ENCODE results near the gene SPDEF. TPM values are rescaled to one million over a fixed set of nuclear protein-coding genes. Genes with fewer than 3 reads are reported as not detected.

SPDEF gene
- total RNA-seq, 2 experiments from 2014 or later, result 0.34 to 0.54 TPM

DNA sequence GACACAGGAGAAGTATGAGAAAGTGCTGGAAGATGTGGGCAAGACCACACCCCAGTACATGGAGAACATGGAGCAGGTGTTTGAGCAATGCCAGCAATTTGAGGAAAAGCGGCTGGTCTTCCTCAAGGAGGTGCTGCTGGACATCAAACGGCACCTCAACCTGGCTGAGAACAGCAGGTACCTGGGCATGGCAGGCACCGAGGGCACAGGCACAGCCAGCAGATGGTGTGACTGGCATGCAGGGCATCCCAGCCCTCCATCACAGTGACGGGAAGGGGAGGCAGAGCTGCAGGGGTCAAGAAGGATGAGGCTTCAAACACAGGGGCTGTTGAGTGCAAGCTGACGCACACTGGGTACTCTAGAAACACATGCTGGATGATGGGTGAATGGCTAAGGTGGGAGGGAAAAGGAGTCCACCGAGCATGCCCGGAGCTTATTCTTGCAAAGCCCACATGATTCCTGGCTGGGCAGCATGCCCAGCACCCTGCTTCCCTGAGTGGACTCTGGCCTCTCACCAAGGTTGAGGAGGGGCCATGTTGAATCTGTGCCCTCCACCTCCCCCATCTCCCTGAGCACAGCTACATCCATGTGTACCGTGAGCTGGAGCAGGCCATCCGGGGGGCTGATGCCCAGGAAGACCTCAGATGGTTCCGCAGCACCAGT lies 26.3 kb downstream of the SPDEF start:
- intact Hi-C loops (cut with micrococcal nuclease; ENCODE audit: unreplicated experiment), result no loop called here
- Histone ChIP-seq H3K4me3 (ENCODE audit: low read depth, low read length, poor library complexity, severe bottlenecking) (no peak overlapping the region), H3K27ac (ENCODE audit: low read depth, low read length, poor library complexity, severe bottlenecking) (no peak overlapping the region), H3K79me2 (ENCODE audit: insufficient read depth, low read depth, low read length) (no peaks in the 10 kb centered on the region), H4K20me1 (ENCODE audit: insufficient read depth, low read length) (peaks cover 8% of the 10 kb centered on the region; the same call in 1 of the 2 replicates), H3K36me3 (ENCODE audit: insufficient read depth, low read length) (peaks cover 51% of the 10 kb centered on the region; the same call in 1 of the 2 replicates), H2AFZ (ENCODE audit: low read length) (no peak overlapping the region), H3K4me2 (ENCODE audit: low read length) (no peak overlapping the region), H3K9me2 (ENCODE audit: insufficient read depth, low read length) (no peaks in the 10 kb centered on the region), H3K9me3 (ENCODE audit: low read length) (no peaks in the 10 kb centered on the region), H3K4me1 (ENCODE audit: insufficient read depth, low read length, poor library complexity, severe bottlenecking) (peaks cover 15% of the 10 kb centered on the region)
- ChIA-PET CTCF (ENCODE audit: unreplicated experiment) (no interaction called here), POLR2A (no interaction called here)
- no peak for DNase-seq (ENCODE audit: low spot score)
- TF ChIP-seq CTCF (conservative IDR thresholded peaks at IDR 0.05; ENCODE audit: low read length) (no peak), EZH2phosphoT487 (IDR thresholded peaks at IDR 0.05; ENCODE audit: borderline replicate concordance, low read depth, low read length) (no peak)
- BruUV-seq (replicated peaks), result no TSS peak

DNA sequence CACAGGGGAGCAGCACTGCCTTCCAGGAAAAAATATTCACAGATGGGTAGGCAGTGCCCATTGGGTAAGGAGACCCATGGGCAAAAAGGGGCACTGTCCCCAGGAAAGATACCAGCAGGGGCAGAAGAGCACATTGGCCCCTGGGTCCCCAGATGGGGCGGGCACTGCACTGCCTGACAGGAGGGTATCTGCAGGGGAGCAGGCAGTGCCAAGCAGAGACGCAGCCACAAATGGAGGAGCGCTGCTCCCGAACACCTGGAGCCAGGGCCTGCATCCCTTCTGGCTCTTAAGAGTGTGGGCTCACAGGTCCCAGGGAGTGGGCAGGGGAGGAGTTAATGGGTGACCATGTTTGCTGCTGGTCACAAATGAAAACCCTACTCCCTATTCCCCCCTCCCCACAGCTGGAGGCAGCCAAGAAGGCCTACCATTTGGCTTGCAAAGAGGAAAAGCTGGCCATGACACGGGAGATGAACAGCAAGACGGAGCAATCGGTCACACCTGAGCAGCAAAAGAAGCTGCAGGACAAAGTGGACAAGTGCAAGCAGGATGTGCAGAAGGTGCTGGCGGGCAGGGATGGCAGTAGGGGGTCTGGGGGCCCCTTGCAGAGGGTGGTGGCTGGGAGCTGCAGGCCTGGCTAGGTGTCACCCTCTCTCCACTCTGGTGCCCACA lies 27.0 kb downstream of the SPDEF start:
- Histone ChIP-seq H2AFZ (ENCODE audit: low read length) (no peak overlapping the region), H3K27ac (ENCODE audit: low read depth, low read length, poor library complexity, severe bottlenecking) (no peak overlapping the region), H3K79me2 (ENCODE audit: insufficient read depth, low read depth, low read length) (no peaks in the 10 kb centered on the region), H3K9me2 (ENCODE audit: insufficient read depth, low read length) (no peaks in the 10 kb centered on the region), H3K4me2 (ENCODE audit: low read length) (no peak overlapping the region), H3K4me1 (ENCODE audit: insufficient read depth, low read length, poor library complexity, severe bottlenecking) (peaks cover 15% of the 10 kb centered on the region), H3K4me3 (ENCODE audit: low read depth, low read length, poor library complexity, severe bottlenecking) (no peak overlapping the region), H3K36me3 (ENCODE audit: insufficient read depth, low read length) (peaks cover 49% of the 10 kb centered on the region; the same call in 1 of the 2 replicates), H4K20me1 (ENCODE audit: insufficient read depth, low read length) (peaks cover 8% of the 10 kb centered on the region; the same call in 1 of the 2 replicates), H3K9me3 (ENCODE audit: low read length) (no peaks in the 10 kb centered on the region)
- no peak for TF ChIP-seq EZH2phosphoT487 (IDR thresholded peaks at IDR 0.05; ENCODE audit: borderline replicate concordance, low read depth, low read length)
- no peak for TF ChIP-seq CTCF (conservative IDR thresholded peaks at IDR 0.05; ENCODE audit: low read length)
- DNase-seq (ENCODE audit: low spot score), result no peak
- ChIA-PET CTCF (ENCODE audit: unreplicated experiment) (no interaction called here), POLR2A (no interaction called here)
- BruUV-seq (replicated peaks), result no TSS peak
- intact Hi-C loops (cut with micrococcal nuclease; ENCODE audit: unreplicated experiment), result no loop called here
